Fibroblast of lung (primary cell): ENCODE data around the gene CNTROB. TPM values are rescaled to one million over a fixed set of nuclear protein-coding genes. Genes with fewer than 3 reads are reported as not detected.

Experiments
- DNase-seq, 2 donors: peaks; one replicate each; pipeline versions ENCODE4 v3.0.0 to v3.0.0-alpha.2; 2010; ENCODE audit warnings: low read depth in 2 of 2
- H2AFZ ChIP-seq: 2 replicates; pipeline ENCODE4 v1.5.1; 2012; ENCODE audit warnings: low read length, control low read depth, inconsistent platforms
- H3K27ac ChIP-seq: 2 replicates; pipeline ENCODE4 v1.5.1; 2011; ENCODE audit warnings: low read length, control low read depth; ENCODE audit not compliant: insufficient read depth
- H3K27me3 ChIP-seq: 2 replicates; pipeline ENCODE4 v1.5.1; 2011; ENCODE audit warnings: mild to moderate bottlenecking, low read length; ENCODE audit not compliant: control insufficient read depth, insufficient read depth
- H3K36me3 ChIP-seq: 2 replicates; pipeline ENCODE4 v1.5.1; 2011; ENCODE audit warnings: low read length; ENCODE audit not compliant: control insufficient read depth, insufficient read depth
- H3K4me1 ChIP-seq: 2 replicates; pipeline ENCODE4 v1.5.1; 2011; ENCODE audit warnings: low read length; ENCODE audit not compliant: control insufficient read depth, insufficient read depth; ENCODE audit errors: extremely low read depth
- H3K4me2 ChIP-seq: 2 replicates; pipeline ENCODE4 v1.5.1; 2011; ENCODE audit warnings: low read length, control low read depth; ENCODE audit not compliant: insufficient read depth; ENCODE audit errors: extremely low read depth
- H3K4me3 ChIP-seq, 4 experiments: fragments of 200-600 bp in 1 of 4; sonication (generic) in 1 of 4; replicated peaks in 1 of 4; 2 replicates each; pipeline ENCODE4 v1.5.1; 2011 to 2016; ENCODE audit warnings: low read length in 4 of 4, low read depth in 3 of 4, mild to moderate bottlenecking in 3 of 4, control low read depth in 2 of 4, inconsistent platforms in 1 of 4, mixed read lengths in 1 of 4; ENCODE audit not compliant: insufficient read depth in 1 of 4; ENCODE audit errors: control extremely low read depth in 1 of 4
- H3K79me2 ChIP-seq: 2 replicates; pipeline ENCODE4 v1.5.1; 2012; ENCODE audit warnings: mild to moderate bottlenecking, low read length, inconsistent platforms; ENCODE audit not compliant: control insufficient read depth, insufficient read depth
- H3K9ac ChIP-seq: 2 replicates; pipeline ENCODE4 v1.5.1; 2011; ENCODE audit warnings: mild to moderate bottlenecking, low read length, control low read depth; ENCODE audit not compliant: insufficient read depth
- H3K9me3 ChIP-seq: 2 replicates; pipeline ENCODE4 v1.5.1; 2012; ENCODE audit warnings: low read depth, low read length; ENCODE audit not compliant: control insufficient read depth, insufficient read depth
- H4K20me1 ChIP-seq: 2 replicates; pipeline ENCODE4 v1.5.1; 2011; ENCODE audit warnings: low read length; ENCODE audit not compliant: control insufficient read depth, insufficient read depth; ENCODE audit errors: extremely low read depth
- EZH2 ChIP-seq: IDR thresholded peaks from 2 replicates; pipeline ENCODE4 v1.5.1; 2012; ENCODE audit warnings: low read length, control low read depth, mild to moderate bottlenecking; ENCODE audit errors: missing control alignments
- polyA plus RNA-seq, 2 donors: library from polyadenylated mRNA; depleted of rRNA in 1 of 2; stranded (reverse) in 1 of 2; unstranded in 1 of 2; fragments of >200 nt; gene quantifications; 2 replicates each; pipeline ENCODE4 v1.2.1, GENCODE V29; 2011 to 2012; ENCODE audit warnings: missing spikeins in 1 of 2
- total RNA-seq: library from RNA; depleted of rRNA; stranded (reverse); fragments of >200 nt; gene quantifications from 2 replicates; pipeline ENCODE4 v1.2.1, GENCODE V29; 2014
- TF ChIP-seq, protein P1 (sequence below), 2 donors: IDR thresholded peaks in 1 of 2; conservative IDR thresholded peaks in 1 of 2; 1 replicate in 1 of 2; 2 replicates in 1 of 2; pipeline ENCODE4 v1.5.1; 2011 to 2012; ENCODE audit warnings: low read length in 2 of 2, control low read depth in 1 of 2, inconsistent platforms in 1 of 2, low read depth in 1 of 2, mild to moderate bottlenecking in 1 of 2

Gene CNTROB
- total and polyA plus RNA-seq, 2 donors (not counting 1 experiment from before 2014, with no cell fraction given), result 12.6 to 17.2 TPM

DNA sequence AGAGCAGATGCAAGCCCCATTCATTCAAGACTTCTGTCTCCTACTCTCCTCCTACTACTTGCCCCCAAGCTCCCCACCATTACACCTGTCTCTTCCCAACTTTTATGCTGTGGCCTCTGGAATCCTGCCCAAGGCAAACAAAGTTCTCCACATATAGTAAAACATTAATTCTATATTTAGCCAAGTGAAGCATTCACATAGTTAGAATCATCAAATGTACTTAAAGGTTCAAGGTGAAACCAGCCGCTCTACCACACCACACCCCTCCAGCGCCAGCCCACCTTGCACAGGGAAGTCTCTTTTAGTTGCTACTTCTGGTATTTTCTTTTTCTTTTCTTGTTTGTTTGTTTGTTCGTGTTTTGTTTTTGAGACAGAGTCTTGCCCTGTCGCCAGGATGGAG, 45.0 kb downstream of the CNTROB start:
- H3K27ac ChIP-seq, result no peak overlapping the region
- no peaks in the 10 kb centered on the region for H3K27me3 ChIP-seq
- no peak for DNase-seq
- no peaks in the 10 kb centered on the region for H3K4me1 ChIP-seq
- no peak overlapping the region for H3K4me2 ChIP-seq
- H3K36me3 ChIP-seq, result no peaks in the 10 kb centered on the region
- H3K79me2 ChIP-seq, result no peaks in the 10 kb centered on the region
- no peak overlapping the region for H3K9ac ChIP-seq
- no peak for TF ChIP-seq EZH2
- TF ChIP-seq, protein P1, sequence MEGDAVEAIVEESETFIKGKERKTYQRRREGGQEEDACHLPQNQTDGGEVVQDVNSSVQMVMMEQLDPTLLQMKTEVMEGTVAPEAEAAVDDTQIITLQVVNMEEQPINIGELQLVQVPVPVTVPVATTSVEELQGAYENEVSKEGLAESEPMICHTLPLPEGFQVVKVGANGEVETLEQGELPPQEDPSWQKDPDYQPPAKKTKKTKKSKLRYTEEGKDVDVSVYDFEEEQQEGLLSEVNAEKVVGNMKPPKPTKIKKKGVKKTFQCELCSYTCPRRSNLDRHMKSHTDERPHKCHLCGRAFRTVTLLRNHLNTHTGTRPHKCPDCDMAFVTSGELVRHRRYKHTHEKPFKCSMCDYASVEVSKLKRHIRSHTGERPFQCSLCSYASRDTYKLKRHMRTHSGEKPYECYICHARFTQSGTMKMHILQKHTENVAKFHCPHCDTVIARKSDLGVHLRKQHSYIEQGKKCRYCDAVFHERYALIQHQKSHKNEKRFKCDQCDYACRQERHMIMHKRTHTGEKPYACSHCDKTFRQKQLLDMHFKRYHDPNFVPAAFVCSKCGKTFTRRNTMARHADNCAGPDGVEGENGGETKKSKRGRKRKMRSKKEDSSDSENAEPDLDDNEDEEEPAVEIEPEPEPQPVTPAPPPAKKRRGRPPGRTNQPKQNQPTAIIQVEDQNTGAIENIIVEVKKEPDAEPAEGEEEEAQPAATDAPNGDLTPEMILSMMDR (conservative IDR thresholded peaks at IDR 0.05 in 1 of 2, IDR thresholded peaks at IDR 0.05 in 1 of 2; ENCODE audit: low read depth in 1 of 2, low read length in 2 of 2), result no peak
- H4K20me1 ChIP-seq, result no peaks in the 10 kb centered on the region
- no peak overlapping the region for H2AFZ ChIP-seq
- H3K9me3 ChIP-seq, result no peaks in the 10 kb centered on the region
- no peak overlapping the region for H3K4me3 ChIP-seq

- H3K4me3 ChIP-seq, result no peak overlapping the region
- H3K4me1 ChIP-seq, result no peaks in the 10 kb centered on the region
- no peak overlapping the region for H2AFZ ChIP-seq
- no peaks in the 10 kb centered on the region for H4K20me1 ChIP-seq
- no peaks in the 10 kb centered on the region for H3K9me3 ChIP-seq
- DNase-seq, result no peak
- H3K27me3 ChIP-seq, result no peaks in the 10 kb centered on the region
- no peak for TF ChIP-seq EZH2
- H3K36me3 ChIP-seq, result no peaks in the 10 kb centered on the region
- H3K4me2 ChIP-seq, result no peak overlapping the region
- H3K9ac ChIP-seq, result no peak overlapping the region
- H3K79me2 ChIP-seq, result no peaks in the 10 kb centered on the region
- no peak overlapping the region for H3K27ac ChIP-seq
Measured at GRCh38 chr17:7977805-7978204, 45.8 kb downstream of the CNTROB start.

DNA sequence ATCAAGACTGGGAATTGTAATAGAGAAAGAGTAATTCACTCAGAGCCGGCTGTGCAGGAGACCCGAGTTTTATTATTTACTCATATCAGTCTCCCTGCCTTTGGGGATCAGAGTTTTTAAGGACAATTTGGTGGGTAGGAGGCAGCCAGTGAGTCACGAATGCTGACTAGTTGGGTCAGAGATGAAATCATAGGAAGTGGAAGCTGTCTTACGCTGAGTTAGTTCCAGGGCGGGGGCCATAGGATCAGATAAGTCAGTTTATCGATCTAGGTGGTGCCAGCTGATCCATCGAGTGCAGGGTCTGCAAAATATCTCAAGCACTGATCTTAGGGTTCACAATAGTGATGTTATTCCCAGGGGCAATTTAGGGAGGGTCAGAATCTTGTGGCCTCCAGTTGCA, 50.2 kb downstream of the CNTROB start:
- Histone ChIP-seq H3K27me3 (no peaks in the 10 kb centered on the region), H3K4me2 (no peak overlapping the region), H3K36me3 (no peaks in the 10 kb centered on the region), H3K27ac (no peak overlapping the region), H3K4me3 (no peak overlapping the region), H3K9me3 (no peaks in the 10 kb centered on the region), H3K9ac (no peak overlapping the region), H2AFZ (no peak overlapping the region), H4K20me1 (no peaks in the 10 kb centered on the region), H3K4me1 (no peaks in the 10 kb centered on the region), H3K79me2 (no peaks in the 10 kb centered on the region)
- TF ChIP-seq EZH2, result no peak
- TF ChIP-seq, protein P1 (conservative IDR thresholded peaks at IDR 0.05 in 1 of 2, IDR thresholded peaks at IDR 0.05 in 1 of 2; ENCODE audit: low read depth in 1 of 2, low read length in 2 of 2), result no peak
- peak; percentile 65 to 81 for DNase-seq
